Mammary epithelial cell (primary cell): ENCODE data around the gene NCEH1.

Source experiments
- CTCF ChIP-seq, 2 donors: IDR thresholded peaks in 1 of 2; conservative IDR thresholded peaks in 1 of 2; 2 replicates each; pipeline ENCODE4 v1.5.1; 2011 to 2012; ENCODE audit warnings: inconsistent platforms in 2 of 2, low read length in 2 of 2, mild to moderate bottlenecking in 2 of 2, control low read depth in 1 of 2, low read depth in 1 of 2; ENCODE audit not compliant: insufficient read depth in 1 of 2; ENCODE audit errors: extremely low read depth in 1 of 2
- EZH2 ChIP-seq: IDR thresholded peaks from 2 replicates; pipeline ENCODE4 v1.6.1; 2012; ENCODE audit warnings: low read length, inconsistent platforms, borderline replicate concordance

- TF ChIP-seq CTCF (conservative IDR thresholded peaks at IDR 0.05 in 1 of 2, IDR thresholded peaks at IDR 0.05 in 1 of 2; ENCODE audit: extremely low read depth in 1 of 2, insufficient read depth in 1 of 2, low read depth in 1 of 2, low read length in 2 of 2) = no peak
- no peak for TF ChIP-seq EZH2
Measured at GRCh38 chr3:172698631-172699030, 12.2 kb downstream of the NCEH1 start.
